Mesendoderm (in vitro differentiated cells): ENCODE measurements around the gene GABBR2.

Experiments used
- DNase-seq: peaks from one replicate; pipeline ENCODE4 v3.0.0; 2013
- H2AK5ac ChIP-seq: 2 replicates; pipeline ENCODE4 v1.6.1; 2013; ENCODE audit warnings: low read length, inconsistent platforms
- H2BK120ac ChIP-seq: 2 replicates; pipeline ENCODE4 v1.6.1; 2013; ENCODE audit warnings: low read depth, mild to moderate bottlenecking, low read length, moderate library complexity, mixed read lengths
- H2BK15ac ChIP-seq: replicated peaks from 2 replicates; pipeline ENCODE4 v1.6.1; 2013; ENCODE audit warnings: low read depth, mild to moderate bottlenecking, moderate library complexity
- H2BK5ac ChIP-seq: 2 replicates; pipeline ENCODE4 v1.6.1; 2013; ENCODE audit warnings: low read length, inconsistent platforms
- H3K18ac ChIP-seq: 2 replicates; pipeline ENCODE4 v1.6.1; 2013; ENCODE audit warnings: mild to moderate bottlenecking, low read length, mixed read lengths
- H3K23ac ChIP-seq: one replicate; pipeline ENCODE4 v1.6.1; 2013; ENCODE audit warnings: low read length
- H3K27ac ChIP-seq: 2 replicates; pipeline ENCODE4 v1.5.1; 2013; ENCODE audit warnings: low read depth, mild to moderate bottlenecking, inconsistent platforms, low read length, moderate library complexity
- H3K27me3 ChIP-seq: 2 replicates; pipeline ENCODE4 v1.6.1; 2013; ENCODE audit warnings: low read length, control low read depth, mild to moderate bottlenecking, inconsistent platforms; ENCODE audit not compliant: insufficient read depth, poor library complexity
- H3K36me3 ChIP-seq: 2 replicates; pipeline ENCODE4 v1.6.1; 2013; ENCODE audit warnings: low read length, inconsistent platforms; ENCODE audit not compliant: control insufficient read depth, insufficient read depth
- H3K4ac ChIP-seq: one replicate; pipeline ENCODE4 v1.6.1; 2013; ENCODE audit warnings: low read depth, mild to moderate bottlenecking, low read length, moderate library complexity
- H3K4me1 ChIP-seq: 2 replicates; pipeline ENCODE4 v1.6.1; 2013; ENCODE audit warnings: low read depth, low read length, inconsistent platforms; ENCODE audit not compliant: control insufficient read depth
- H3K4me2 ChIP-seq: 2 replicates; pipeline ENCODE4 v1.6.1; 2013; ENCODE audit warnings: low read length
- H3K4me3 ChIP-seq: 2 replicates; pipeline ENCODE4 v1.5.1; 2013; ENCODE audit warnings: mild to moderate bottlenecking, low read length
- H3K56ac ChIP-seq: one replicate; pipeline ENCODE4 v1.6.1; 2013; ENCODE audit warnings: low read length
- H3K79me1 ChIP-seq: 2 replicates; pipeline ENCODE4 v1.6.1; 2013; ENCODE audit warnings: low read length, inconsistent platforms
- H3K79me2 ChIP-seq: 2 replicates; pipeline ENCODE4 v1.6.1; 2013; ENCODE audit warnings: mild to moderate bottlenecking, low read length; ENCODE audit not compliant: control insufficient read depth, insufficient read depth
- H3K9ac ChIP-seq: 2 replicates; pipeline ENCODE4 v1.6.1; 2013; ENCODE audit warnings: low read length, inconsistent platforms
- H4K5ac ChIP-seq: one replicate; pipeline ENCODE4 v1.6.1; 2013; ENCODE audit warnings: low read length
- H4K8ac ChIP-seq: one replicate; pipeline ENCODE4 v1.6.1; 2013; ENCODE audit warnings: low read depth, mild to moderate bottlenecking, control low read depth, low read length, moderate library complexity
- WGBS: extraction: QIAGEN DNeasy Blood & Tissue Kit; methylation state at CpG from one replicate; pipeline ENCODE4 v1.1.7; 2013; ENCODE audit warnings: low lambda C conversion rate, missing lambda C conversion rate; ENCODE audit not compliant: insufficient coverage; ENCODE audit errors: extremely low coverage; 5-methylcytosine and 5-hydroxymethylcytosine counted together

The GABBR2 gene

GRCh38 chr9:98345011-98345410, 363.7 kb downstream of the GABBR2 start:
- H3K4me3 ChIP-seq, result no peak overlapping the region

GRCh38 chr9:98344581-98344980, 364.2 kb downstream of the GABBR2 start:
- Histone ChIP-seq H2AK5ac (no peak overlapping the region), H3K4me3 (no peak overlapping the region), H4K8ac (no peak overlapping the region), H3K4me1 (no peaks in the 10 kb centered on the region), H2BK15ac (no peak overlapping the region), H3K36me3 (no peaks in the 10 kb centered on the region), H3K27me3 (no peaks in the 10 kb centered on the region), H3K27ac (no peak overlapping the region), H3K4me2 (no peak overlapping the region), H2BK120ac (no peak overlapping the region), H3K23ac (no peak overlapping the region), H3K79me1 (no peaks in the 10 kb centered on the region), H2BK5ac (no peak overlapping the region), H3K79me2 (no peaks in the 10 kb centered on the region), H3K9ac (no peak overlapping the region), H3K18ac (no peak overlapping the region), H3K4ac (no peak overlapping the region), H4K5ac (no peak overlapping the region), H3K56ac (no peak overlapping the region)
- WGBS, result no CpG with 5 or more reads among the region's 4 CpGs
- DNase-seq, result no peak

More at GRCh38 chr9:98345011-98345410, 363.7 kb downstream of the GABBR2 start:
- no peaks in the 10 kb centered on the region for H3K4me1 ChIP-seq
- H3K4ac ChIP-seq, result no peak overlapping the region
- WGBS, result no CpG with 5 or more reads among the region's 6 CpGs
- no peaks in the 10 kb centered on the region for H3K27me3 ChIP-seq
- no peaks in the 10 kb centered on the region for H3K36me3 ChIP-seq
- H4K5ac ChIP-seq, result no peak overlapping the region
- no peak overlapping the region for H3K18ac ChIP-seq
- no peak overlapping the region for H3K23ac ChIP-seq
- H3K9ac ChIP-seq, result no peak overlapping the region
- H2BK15ac ChIP-seq, result no peak overlapping the region
- no peaks in the 10 kb centered on the region for H3K79me1 ChIP-seq
- H3K56ac ChIP-seq, result no peak overlapping the region
- H4K8ac ChIP-seq, result no peak overlapping the region
- no peak overlapping the region for H3K27ac ChIP-seq
- no peak for DNase-seq
- no peak overlapping the region for H2BK120ac ChIP-seq
- no peak overlapping the region for H2BK5ac ChIP-seq
- H2AK5ac ChIP-seq, result no peak overlapping the region
- no peak overlapping the region for H3K4me2 ChIP-seq
- H3K79me2 ChIP-seq, result no peaks in the 10 kb centered on the region

DNA sequence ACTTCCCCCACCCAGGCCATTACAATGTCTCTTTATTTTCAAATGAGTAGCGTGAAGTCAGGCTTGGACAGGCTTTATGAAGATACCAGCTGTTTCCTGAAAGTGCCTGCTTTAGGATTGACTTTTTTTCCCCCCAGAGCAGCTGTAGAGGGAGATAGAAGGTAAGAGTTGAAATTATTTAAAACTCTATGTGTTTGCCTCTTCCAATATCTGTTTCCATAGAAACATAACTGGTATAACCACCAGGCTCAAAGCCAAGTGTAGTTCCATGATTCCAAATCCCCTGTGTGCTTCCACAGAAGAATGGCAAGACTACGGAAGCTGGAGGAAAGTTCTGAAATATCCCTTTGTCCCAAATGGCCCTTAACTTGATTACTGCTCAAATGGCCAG, 365.9 kb downstream of the GABBR2 start:
- Histone ChIP-seq H3K27me3 (no peaks in the 10 kb centered on the region), H2AK5ac (no peak overlapping the region), H3K4me2 (no peak overlapping the region), H2BK120ac (no peak overlapping the region), H3K9ac (no peak overlapping the region), H3K56ac (no peak overlapping the region), H2BK15ac (no peak overlapping the region), H3K36me3 (no peaks in the 10 kb centered on the region), H3K18ac (no peak overlapping the region), H3K23ac (no peak overlapping the region), H3K4me1 (no peaks in the 10 kb centered on the region), H3K27ac (no peak overlapping the region), H3K79me1 (no peaks in the 10 kb centered on the region), H3K4ac (no peak overlapping the region), H2BK5ac (no peak overlapping the region), H4K8ac (no peak overlapping the region), H3K4me3 (no peak overlapping the region), H4K5ac (no peak overlapping the region), H3K79me2 (no peaks in the 10 kb centered on the region)
- DNase-seq, result no peak
- WGBS, result no CpG with 5 or more reads among the region's 2 CpGs

- Histone ChIP-seq H3K79me2 (no peaks in the 10 kb centered on the region), H3K23ac (no peak overlapping the region), H2BK120ac (no peak overlapping the region), H2BK5ac (no peak overlapping the region), H3K27me3 (no peaks in the 10 kb centered on the region), H3K9ac (no peak overlapping the region), H3K18ac (no peak overlapping the region), H3K4me3 (no peak overlapping the region), H3K4me1 (no peaks in the 10 kb centered on the region), H2AK5ac (no peak overlapping the region), H2BK15ac (no peak overlapping the region), H3K4ac (no peak overlapping the region), H3K36me3 (no peaks in the 10 kb centered on the region), H3K56ac (no peak overlapping the region), H4K8ac (no peak overlapping the region), H3K4me2 (no peak overlapping the region), H3K27ac (no peak overlapping the region), H4K5ac (no peak overlapping the region), H3K79me1 (no peaks in the 10 kb centered on the region)
- no peak for DNase-seq
- no CpG with 5 or more reads among the region's 4 CpGs for WGBS
Observed at GRCh38 chr9:98342098-98342819, 366.5 kb downstream of the GABBR2 start.

- no CpG with 5 or more reads among the region's 20 CpGs for WGBS
- no peak overlapping the region for H4K8ac ChIP-seq
- no peak overlapping the region for H4K5ac ChIP-seq
- no peaks in the 10 kb centered on the region for H3K79me1 ChIP-seq
- no peaks in the 10 kb centered on the region for H3K79me2 ChIP-seq
- no peak overlapping the region for H3K4me2 ChIP-seq
- no peak overlapping the region for H2BK5ac ChIP-seq
- no peak overlapping the region for H3K56ac ChIP-seq
- no peak overlapping the region for H2BK120ac ChIP-seq
- H3K4ac ChIP-seq, result no peak overlapping the region
- no peak for DNase-seq
- no peak overlapping the region for H3K4me3 ChIP-seq
- H3K18ac ChIP-seq, result no peak overlapping the region
- H2BK15ac ChIP-seq, result no peak overlapping the region
- no peak overlapping the region for H3K9ac ChIP-seq
- no peak overlapping the region for H3K27ac ChIP-seq
- H3K4me1 ChIP-seq, result no peaks in the 10 kb centered on the region
- H3K36me3 ChIP-seq, result no peaks in the 10 kb centered on the region
- H2AK5ac ChIP-seq, result no peak overlapping the region
- no peaks in the 10 kb centered on the region for H3K27me3 ChIP-seq
- H3K23ac ChIP-seq, result no peak overlapping the region
Observed at GRCh38 chr9:98341157-98342097, 367.3 kb downstream of the GABBR2 start.
